OCI-M2 (cell line): Measurements from ENCODE around the gene ZFYVE19.
"Not testable (repeated sequence)": the region's sequence is repeated elsewhere in the genome, so short reads cannot be mapped to it uniquely, and the experiment has no call there.

ENCODE experiments used
- DNase-seq: peaks from one replicate; lab custom pipeline; 2025; ENCODE audit not compliant: unreplicated experiment; lab: John Stamatoyannopoulos, UW

ZFYVE19 gene

DNA sequence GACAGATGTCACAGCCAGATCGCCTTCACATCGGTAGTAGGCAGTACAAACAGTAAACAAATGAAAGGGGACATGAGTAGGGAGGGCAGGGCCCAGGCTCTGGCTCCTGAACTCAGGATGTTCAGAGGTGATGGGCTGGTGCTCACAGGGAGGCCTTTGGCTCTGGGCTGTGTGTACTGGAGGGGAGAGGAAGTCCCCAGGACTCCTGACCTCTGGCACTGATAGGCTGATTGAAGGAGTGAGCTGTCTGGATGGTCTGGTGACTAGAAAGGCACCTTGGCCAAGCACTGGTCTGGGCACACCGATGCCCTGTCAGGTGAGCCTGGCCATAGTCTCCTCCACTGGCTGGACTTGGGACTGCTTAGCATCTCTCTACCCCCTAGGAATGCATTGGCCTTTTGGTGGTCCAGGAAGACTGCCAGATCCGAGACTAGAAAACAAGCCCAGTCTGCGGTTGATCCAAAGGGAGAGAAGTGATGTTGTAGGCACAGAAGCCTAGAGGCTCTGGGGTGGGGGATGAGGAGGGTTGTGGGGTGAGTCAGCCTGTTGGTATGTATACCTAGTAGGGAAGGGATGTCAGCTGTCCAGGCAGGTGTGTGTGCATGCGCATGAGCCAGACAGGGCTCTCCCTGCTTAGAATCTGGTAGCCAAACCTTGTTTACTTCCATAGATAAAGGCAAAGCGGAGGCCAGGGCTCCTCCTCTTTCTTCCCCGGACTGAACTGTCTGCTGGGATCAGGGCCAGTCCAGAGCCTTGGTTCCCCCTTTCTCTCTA is 38.8 kb downstream of the ZFYVE19 start:
- no peak for DNase-seq

DNA sequence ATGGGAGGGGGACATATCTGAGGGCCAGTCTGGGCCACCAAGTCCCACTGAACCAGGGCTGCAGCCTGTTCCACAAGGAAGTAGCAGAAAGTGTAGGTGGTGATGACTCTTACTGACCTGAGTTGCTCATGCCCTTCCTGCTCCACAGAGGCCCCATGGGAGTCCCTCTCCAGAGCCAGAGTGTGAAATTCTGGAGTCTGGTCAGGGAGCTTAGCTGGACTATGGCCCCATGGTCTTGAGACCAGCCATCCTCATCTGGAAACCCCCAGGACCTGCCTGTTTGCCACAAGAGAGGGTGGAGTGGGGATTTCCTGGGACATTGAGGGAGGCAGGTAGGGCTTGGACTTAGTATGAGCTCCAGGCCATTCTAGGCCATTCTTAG is 39.9 kb downstream of the ZFYVE19 start:
- DNase-seq = no peak

DNA sequence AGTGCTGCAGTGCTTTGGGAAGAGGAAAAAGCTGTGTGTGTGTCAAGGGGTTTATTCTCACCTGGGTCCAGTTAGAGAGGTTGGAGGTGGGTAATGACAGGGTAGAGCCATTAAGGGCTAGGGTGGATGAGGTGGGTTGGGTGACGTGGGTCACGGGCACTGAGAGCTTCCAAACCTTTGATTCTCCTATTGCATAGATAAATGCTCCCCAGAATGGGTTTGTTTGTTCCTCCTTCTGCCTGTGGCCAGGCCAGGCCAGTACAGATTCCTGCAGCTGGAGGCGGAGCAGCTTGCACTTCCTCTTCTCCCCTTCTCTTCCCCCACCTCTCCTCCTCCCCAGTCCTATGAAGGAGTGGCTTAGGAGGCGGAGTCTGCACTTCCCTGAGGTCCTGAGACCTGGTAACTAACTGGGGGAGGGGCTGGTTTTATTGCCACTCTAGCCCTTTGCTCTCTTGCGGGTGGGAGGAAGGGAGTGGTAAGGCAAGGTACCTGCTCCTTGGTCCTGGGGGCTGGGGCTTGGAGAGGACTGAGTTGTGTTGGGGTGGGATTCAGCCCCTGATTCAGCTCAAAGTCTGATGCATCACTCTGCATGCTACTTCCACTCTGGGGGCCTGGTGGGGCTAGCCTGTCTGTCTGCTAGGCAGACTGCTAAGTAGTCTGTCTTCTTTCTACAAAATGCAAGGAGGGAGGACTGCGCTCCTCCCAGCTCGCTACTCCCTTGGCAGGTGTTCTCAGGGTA is 40.5 kb downstream of the ZFYVE19 start:
- peak; percentile 68 for DNase-seq

DNA sequence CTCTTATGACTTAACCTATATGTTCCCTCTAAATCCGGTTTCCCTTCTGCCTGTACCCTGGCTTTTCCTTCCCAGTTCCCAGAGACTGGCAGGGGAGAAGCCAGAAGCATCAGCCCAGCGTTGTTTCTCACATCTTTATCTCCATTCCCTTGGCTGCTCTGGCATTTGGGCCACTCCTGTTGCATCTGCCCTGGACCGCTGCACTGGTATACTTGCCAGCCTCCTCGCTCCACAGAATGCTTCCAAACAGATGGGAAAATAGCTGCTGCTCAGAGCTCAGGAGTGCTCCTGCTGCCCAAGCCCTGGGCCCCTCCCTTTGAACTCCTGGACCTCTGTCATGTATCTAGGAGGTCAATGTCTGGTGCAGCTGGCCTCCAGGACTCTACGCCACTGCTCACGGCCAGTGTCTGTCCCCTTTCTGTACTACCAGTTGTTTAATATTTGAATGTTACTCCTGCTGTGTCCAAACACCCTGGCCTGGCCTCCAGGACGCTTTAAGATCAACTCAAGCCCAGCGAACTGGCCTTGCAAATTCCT is 43.8 kb downstream of the ZFYVE19 start:
- DNase-seq = no peak

DNA sequence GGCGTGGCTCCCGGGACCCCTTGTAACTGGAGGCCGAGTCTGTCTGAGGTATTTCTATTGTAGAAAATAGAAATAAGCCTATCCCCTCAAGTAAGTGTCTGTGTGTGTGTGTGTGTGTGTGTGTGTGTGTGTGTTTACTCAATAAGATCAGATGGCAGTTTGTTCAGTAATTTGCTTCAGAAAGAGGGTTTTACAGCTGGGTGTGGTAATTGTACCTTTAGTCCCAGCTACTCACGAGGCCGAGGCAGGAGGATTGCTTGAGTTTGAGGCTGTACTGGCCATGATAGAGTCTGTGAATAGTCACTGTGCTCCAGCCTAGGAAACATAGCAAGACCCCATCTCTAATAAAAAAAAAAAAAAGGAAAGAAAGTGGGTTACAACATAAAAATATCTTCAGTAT is 45.6 kb downstream of the ZFYVE19 start:
- DNase-seq = no peak

DNA sequence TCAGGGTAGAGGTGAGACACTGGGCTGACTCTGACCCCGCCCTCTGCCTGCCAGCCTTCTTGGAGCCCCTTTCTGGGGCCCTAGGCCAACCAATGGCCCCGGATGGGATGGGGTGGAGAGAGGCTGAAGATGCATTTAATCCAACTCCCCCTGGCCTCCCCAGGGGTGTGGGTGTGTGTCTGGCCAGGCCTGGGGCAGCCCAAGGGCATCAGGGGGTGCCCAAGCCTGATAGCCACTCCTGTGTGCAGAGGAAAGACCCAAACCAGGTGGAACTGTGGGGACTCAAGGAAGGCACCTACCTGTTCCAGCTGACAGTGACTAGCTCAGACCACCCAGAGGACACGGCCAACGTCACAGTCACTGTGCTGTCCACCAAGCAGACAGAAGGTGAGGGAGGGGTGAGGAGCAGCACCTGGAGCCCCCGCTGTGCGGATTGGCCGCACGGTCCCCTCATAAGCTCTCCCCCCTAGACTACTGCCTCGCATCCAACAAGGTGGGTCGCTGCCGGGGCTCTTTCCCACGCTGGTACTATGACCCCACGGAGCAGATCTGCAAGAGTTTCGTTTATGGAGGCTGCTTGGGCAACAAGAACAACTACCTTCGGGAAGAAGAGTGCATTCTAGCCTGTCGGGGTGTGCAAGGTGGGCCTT is 46.5 kb downstream of the ZFYVE19 start:
- DNase-seq = no peak

DNA sequence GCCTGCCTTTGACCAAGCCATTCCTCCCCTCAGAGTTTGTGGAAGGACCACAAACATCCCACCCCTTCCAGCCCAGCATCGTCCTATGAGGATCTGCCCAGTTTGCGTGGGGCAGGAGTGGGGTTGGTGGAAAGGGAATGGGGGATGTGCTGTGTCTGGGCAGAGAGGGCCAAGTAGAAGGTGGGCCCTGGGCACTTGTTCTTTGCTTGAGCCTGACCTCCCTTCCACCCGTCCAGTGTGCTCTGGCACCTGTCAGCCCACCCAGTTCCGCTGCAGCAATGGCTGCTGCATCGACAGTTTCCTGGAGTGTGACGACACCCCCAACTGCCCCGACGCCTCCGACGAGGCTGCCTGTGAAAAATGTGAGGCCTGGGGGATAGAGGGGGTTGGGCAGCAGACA is 47.3 kb downstream of the ZFYVE19 start:
- DNase-seq = no peak

DNA sequence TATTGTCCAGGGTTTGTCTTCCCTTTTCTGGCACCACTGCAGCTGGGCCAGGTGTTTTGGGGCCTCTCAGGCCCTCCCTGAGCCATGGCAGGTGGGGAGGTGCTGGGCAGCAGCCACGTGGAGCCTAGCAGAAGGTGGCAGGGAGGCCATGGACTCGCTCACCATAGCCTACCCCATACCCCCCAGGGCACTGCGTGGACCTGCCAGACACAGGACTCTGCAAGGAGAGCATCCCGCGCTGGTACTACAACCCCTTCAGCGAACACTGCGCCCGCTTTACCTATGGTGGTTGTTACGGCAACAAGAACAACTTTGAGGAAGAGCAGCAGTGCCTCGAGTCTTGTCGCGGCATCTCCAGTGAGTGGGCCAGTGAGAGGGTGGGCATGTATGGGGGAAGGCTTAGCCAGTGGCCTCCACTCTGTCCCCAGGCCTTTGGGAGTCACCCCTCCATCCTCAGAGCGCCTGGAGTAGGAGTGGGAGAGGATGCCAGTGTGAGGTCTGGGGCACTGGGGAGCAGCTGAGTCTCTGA is 48.9 kb downstream of the ZFYVE19 start:
- no peak for DNase-seq

DNA sequence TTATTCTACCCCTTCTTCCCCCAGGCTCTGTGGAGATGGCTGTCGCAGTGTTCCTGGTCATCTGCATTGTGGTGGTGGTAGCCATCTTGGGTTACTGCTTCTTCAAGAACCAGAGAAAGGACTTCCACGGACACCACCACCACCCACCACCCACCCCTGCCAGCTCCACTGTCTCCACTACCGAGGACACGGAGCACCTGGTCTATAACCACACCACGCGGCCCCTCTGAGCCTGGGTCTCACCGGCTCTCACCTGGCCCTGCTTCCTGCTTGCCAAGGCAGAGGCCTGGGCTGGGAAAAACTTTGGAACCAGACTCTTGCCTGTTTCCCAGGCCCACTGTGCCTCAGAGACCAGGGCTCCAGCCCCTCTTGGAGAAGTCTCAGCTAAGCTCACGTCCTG is 49.9 kb downstream of the ZFYVE19 start:
- DNase-seq = no peak

DNA sequence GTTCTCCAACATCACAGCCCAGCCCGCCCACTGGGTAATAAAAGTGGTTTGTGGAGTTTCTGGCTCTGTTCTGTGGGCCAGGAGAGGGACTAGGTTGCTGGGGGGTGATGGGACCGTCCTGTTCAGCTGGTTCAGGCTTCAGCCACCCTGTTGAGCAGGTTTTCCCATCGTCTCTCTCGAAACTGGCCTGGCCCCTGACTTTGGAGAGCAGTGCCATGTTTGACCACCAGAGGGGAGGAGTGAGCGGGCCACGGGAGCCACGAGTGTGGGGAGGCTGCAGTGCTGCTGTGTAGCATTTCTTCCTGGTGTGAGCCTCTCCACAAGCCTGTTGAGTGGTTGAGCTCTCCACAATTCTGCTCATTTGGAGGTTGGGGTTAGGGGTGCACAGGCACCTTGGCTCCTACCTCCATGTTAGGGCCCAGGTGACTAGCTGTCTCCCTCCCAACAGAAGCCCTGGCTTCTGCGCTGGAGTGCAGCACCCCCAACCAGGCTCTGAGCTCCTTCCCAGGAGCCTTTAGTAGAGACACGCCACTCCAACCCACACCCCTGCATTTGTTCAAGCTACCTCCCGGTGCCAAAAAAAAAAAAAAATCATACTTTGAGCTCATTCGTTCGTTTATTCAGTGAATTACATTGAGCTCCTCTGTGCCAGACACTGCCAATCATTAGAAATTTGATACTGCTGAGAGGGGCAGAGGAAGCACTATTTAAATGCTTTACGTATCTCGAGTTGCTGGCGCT is 50.9 kb downstream of the ZFYVE19 start:
- DNase-seq = peak; percentile 35

DNA sequence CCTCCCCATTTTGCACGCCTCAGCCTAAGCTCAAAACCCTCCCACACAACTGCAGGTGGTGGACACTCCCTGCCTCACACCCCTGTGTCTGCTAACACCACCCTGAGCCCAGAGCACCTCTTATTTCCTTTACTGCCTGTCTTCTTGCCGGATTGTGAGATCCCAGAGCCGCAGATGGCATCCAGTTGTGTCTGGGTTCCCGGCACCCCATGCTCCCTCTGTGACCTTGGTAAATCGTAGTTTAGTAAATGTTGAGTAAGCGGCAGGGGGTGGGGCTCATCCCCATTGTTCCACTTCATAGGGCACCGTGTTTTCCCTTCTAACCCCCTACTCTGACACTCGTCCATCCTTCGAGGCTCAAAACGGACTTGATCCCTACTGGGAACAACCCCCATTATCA is 51.8 kb downstream of the ZFYVE19 start:
- DNase-seq = no peak

DNA sequence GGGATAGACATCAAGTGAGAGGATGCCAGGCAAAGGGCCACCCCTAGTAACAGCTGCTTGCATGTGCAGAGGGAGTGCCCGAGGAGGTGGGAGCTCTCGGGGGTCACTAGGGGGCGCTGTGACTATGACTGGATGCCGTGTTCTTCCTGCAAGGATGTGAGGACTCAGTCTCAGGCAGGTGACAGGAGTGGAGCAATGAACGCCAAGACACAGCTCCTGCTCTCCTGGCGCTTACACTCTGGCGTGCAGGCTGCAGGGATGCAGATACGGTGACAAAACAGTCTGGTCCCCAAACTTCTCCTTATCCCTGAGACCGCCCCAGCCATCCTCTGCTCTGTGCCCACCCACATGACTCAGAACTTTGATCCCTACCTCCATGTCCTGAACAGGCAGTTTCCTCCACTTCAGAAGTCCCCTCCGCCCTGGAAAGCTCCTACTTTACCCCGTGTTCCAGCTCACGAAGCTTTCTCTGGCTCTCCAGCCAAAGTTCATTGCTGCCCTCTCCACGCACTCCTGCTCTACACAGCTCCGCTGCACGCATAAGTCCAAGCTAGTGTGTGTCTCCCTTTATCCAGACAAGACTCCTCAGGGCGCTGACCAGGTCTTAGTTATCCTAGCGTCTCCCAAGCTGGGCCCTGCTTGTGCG is 52.4 kb downstream of the ZFYVE19 start:
- no peak for DNase-seq

DNA sequence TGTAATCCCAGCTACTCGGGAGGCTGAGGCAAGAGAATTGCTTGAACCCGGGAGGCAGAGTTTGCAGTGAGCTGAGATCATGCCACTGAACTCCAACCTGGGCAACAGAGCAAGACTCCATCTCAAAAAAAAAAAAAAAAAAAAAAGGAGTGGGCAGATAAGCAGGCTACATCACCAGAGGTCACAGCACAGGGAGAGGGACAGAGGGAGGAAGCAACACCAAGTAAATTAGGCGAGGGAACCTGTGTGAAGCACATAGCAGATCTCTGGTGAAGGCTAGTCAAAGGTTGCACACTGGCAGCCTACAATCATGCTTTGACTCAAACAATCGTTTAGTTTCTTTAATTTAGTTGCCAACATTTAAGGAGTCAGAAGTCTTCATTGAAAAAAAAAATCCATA is 54.3 kb downstream of the ZFYVE19 start:
- not testable (repeated sequence) for DNase-seq

DNA sequence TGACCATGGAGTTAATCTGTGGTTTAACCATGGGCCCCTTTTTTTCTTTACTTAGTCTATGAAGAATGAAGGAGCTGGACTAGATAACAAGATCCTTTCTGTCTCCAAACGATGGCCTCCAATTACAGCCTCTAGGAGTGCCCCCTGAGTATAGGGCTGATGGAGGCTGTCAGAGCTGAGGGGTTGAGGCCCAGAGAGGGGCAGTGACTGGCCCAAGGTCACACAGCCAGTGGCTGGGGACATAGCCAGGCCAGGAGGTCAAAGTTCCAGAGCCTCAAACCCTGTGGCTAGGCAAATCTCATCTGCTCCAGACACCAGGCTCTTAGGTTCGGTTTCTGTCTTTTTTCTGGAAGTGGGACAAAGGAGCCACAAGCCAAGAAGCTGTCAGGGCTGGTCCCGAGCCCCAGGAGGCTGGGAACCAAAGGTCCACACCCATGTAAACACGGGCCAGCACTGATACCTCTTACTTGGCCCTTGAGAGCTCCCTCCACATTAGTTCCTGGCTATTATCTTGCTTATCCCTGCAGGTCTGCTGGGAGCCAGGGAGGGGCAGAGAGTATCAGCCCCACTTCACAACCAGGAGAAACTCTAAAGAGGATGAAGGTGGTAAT is 56.9 kb downstream of the ZFYVE19 start:
- DNase-seq = no peak
